Endothelial cell of umbilical vein (primary cell): ENCODE results near the gene SLC5A12. TPM values are rescaled to one million over a fixed set of nuclear protein-coding genes. Genes with fewer than 3 reads are reported as not detected.

Source experiments
- BruUV-seq: library from RNA; stranded (reverse); fragments of 400-500 nt; replicated peaks from 2 replicates; lab custom pipeline; 2021; lab: Mats Ljungman, UMichigan
- CTCF ChIA-PET: fragments of 300-600, 350-600 bp; sonication (Branson Sonifier 250); formaldehyde crosslinking; loops from one replicate; lab custom pipeline; 2021; ENCODE audit warnings: antibody characterized with exemption, inconsistent platforms; lab: Charles Lee
- POLR2A ChIA-PET: fragments of 300-600, 350-600 bp; sonication (Branson Sonifier 250); formaldehyde crosslinking; loops from one replicate; lab custom pipeline; 2021; ENCODE audit warnings: antibody characterized with exemption, inconsistent platforms; lab: Charles Lee
- DNase-seq: peaks from one replicate; pipeline ENCODE4 v3.0.0-alpha.2; 2011; ENCODE audit warnings: low read depth, low spot score
- FAIRE-seq: peaks from 2 replicates; lab custom pipeline; 2011; peaks lifted over from hg19 to GRCh38; lab: Jason Lieb, UNC
- H2AFZ ChIP-seq: 2 replicates; pipeline ENCODE4 v1.6.0; 2012; ENCODE audit warnings: low read depth, low read length, control low read depth, inconsistent platforms
- H3K27ac ChIP-seq: 2 replicates; pipeline ENCODE4 v1.5.1; 2011; ENCODE audit warnings: low read depth, mild to moderate bottlenecking, control low read depth, low read length, moderate library complexity; ENCODE audit not compliant: insufficient read depth
- H3K27me3 ChIP-seq, 2 experiments: 2 replicates each; pipeline versions ENCODE4 v1.6.0 to v1.6.1; 2011; ENCODE audit warnings: low read length in 2 of 2, mixed read lengths in 1 of 2; ENCODE audit not compliant: control insufficient read depth in 2 of 2, insufficient read depth in 2 of 2
- H3K36me3 ChIP-seq, 2 experiments: 2 replicates in 1 of 2; 3 replicates in 1 of 2; pipeline ENCODE4 v1.5.1; 2011; ENCODE audit warnings: low read length in 2 of 2, mild to moderate bottlenecking in 1 of 2, moderate library complexity in 1 of 2; ENCODE audit not compliant: control insufficient read depth in 2 of 2, insufficient read depth in 2 of 2; ENCODE audit errors: extremely low read depth in 1 of 2
- H3K4me1 ChIP-seq: 3 replicates; pipeline ENCODE4 v1.5.1; 2011; ENCODE audit warnings: mild to moderate bottlenecking, low read length; ENCODE audit not compliant: control insufficient read depth, insufficient read depth; ENCODE audit errors: extremely low read depth
- H3K4me2 ChIP-seq: 2 replicates; pipeline ENCODE4 v1.6.1; 2011; ENCODE audit warnings: low read length, control low read depth, mixed read lengths; ENCODE audit not compliant: insufficient read depth
- H3K4me3 ChIP-seq, 3 experiments: fragments of 200-600 bp in 1 of 3; sonication (generic), shearing (Covaris generic) in 1 of 3; replicated peaks in 1 of 3; 2 replicates each; pipeline ENCODE4 v1.5.1; 2011 to 2016; ENCODE audit warnings: control low read depth in 3 of 3, low read length in 3 of 3, mild to moderate bottlenecking in 2 of 3, inconsistent platforms in 1 of 3, low read depth in 1 of 3, moderate library complexity in 1 of 3; ENCODE audit not compliant: insufficient read depth in 1 of 3
- H3K79me2 ChIP-seq: 2 replicates; pipeline ENCODE4 v1.6.0; 2012; ENCODE audit warnings: low read length, inconsistent platforms; ENCODE audit not compliant: control insufficient read depth, insufficient read depth
- H3K9ac ChIP-seq: replicated peaks from 2 replicates; pipeline ENCODE3; 2011; ENCODE audit warnings: low read length, control low read depth; ENCODE audit not compliant: insufficient read depth; ENCODE audit errors: extremely low read depth
- H3K9me1 ChIP-seq: replicated peaks from 3 replicates; pipeline ENCODE4 v1.6.0; 2011; ENCODE audit warnings: mild to moderate bottlenecking, low read length; ENCODE audit not compliant: control insufficient read depth, insufficient read depth; ENCODE audit errors: extremely low read depth
- H3K9me3 ChIP-seq: replicated peaks from 2 replicates; pipeline ENCODE4 v1.5.1; 2012; ENCODE audit warnings: low read length, inconsistent platforms; ENCODE audit not compliant: control insufficient read depth, insufficient read depth
- H4K20me1 ChIP-seq: replicated peaks from 2 replicates; pipeline ENCODE3; 2011; ENCODE audit warnings: mild to moderate bottlenecking, low read length; ENCODE audit not compliant: control insufficient read depth, insufficient read depth; ENCODE audit errors: extremely low read depth
- CTCF ChIP-seq, 2 donors: IDR thresholded peaks; 1 replicate in 1 of 2; 2 replicates in 1 of 2; pipeline ENCODE4 v1.5.1; 2011; ENCODE audit warnings: low read length in 2 of 2, mild to moderate bottlenecking in 2 of 2, moderate library complexity in 2 of 2, control low read depth in 1 of 2, inconsistent platforms in 1 of 2, low read depth in 1 of 2; ENCODE audit not compliant: insufficient read depth in 1 of 2; ENCODE audit errors: extremely low read depth in 1 of 2
- EZH2 ChIP-seq: IDR thresholded peaks from 2 replicates; pipeline ENCODE4 v1.6.1; 2012; ENCODE audit warnings: borderline replicate concordance, low read depth, mild to moderate bottlenecking, moderate library complexity, low read length, inconsistent platforms; ENCODE audit not compliant: severe bottlenecking
- FOS ChIP-seq: IDR thresholded peaks from 2 replicates; pipeline ENCODE4 v1.6.1; 2011; ENCODE audit warnings: mild to moderate bottlenecking, low read length, moderate library complexity, borderline replicate concordance; ENCODE audit not compliant: insufficient read depth
- GATA2 ChIP-seq: IDR thresholded peaks from 2 replicates; pipeline ENCODE4 v1.7.0; 2011; ENCODE audit warnings: low read depth, mild to moderate bottlenecking, moderate library complexity, mixed read lengths, low read length; ENCODE audit not compliant: insufficient read length, insufficient read depth
- JUN ChIP-seq: IDR thresholded peaks from 2 replicates; pipeline ENCODE4 v1.6.1; 2011; ENCODE audit warnings: borderline replicate concordance, low read depth; ENCODE audit not compliant: insufficient read length, insufficient read depth
- MAX ChIP-seq: IDR thresholded peaks from 2 replicates; pipeline ENCODE4 v1.6.1; 2011; ENCODE audit not compliant: insufficient read depth, insufficient read length
- MYC ChIP-seq: IDR thresholded peaks from one replicate; pipeline ENCODE4 v1.6.1; 2011; ENCODE audit warnings: mild to moderate bottlenecking, low read depth, low read length
- POLR2A ChIP-seq: IDR thresholded peaks from 2 replicates; pipeline ENCODE4 v1.6.1; 2012; ENCODE audit warnings: low read depth, mild to moderate bottlenecking, control low read depth, low read length
- POLR2AphosphoS5 ChIP-seq: IDR thresholded peaks from 2 replicates; pipeline ENCODE4 v1.6.1; 2012; ENCODE audit warnings: low read depth, mild to moderate bottlenecking, control low read depth, low read length, moderate library complexity; ENCODE audit not compliant: insufficient read depth
- dilution Hi-C: fragments of 300-500 bp; cut with MboI; formaldehyde crosslinking; loops from one replicate; pipeline ENCODE4 v1.15.0; 2019; ENCODE audit warnings: low sequenced_read_pairs; ENCODE audit not compliant: extremely low pct_ligation_motif_present
- intact Hi-C: fragments of 100-400 bp; cut with micrococcal nuclease; formaldehyde crosslinking; loops from one replicate; pipeline ENCODE4 v1.10.0; 2022
- polyA plus RNA-seq, 4 experiments: library from polyadenylated mRNA; depleted of rRNA in 3 of 4; stranded (reverse) in 3 of 4; unstranded in 1 of 4; fragments of >200 nt; gene quantifications; 2 replicates each; pipeline versions ENCODE4 v1.2.1 to v1.2.3, GENCODE V29; 2011 to 2012; ENCODE audit warnings: missing spikeins in 1 of 4
- total RNA-seq: library from RNA; stranded (reverse); gene quantifications from 2 replicates; pipeline ENCODE4 v1.2.3, GENCODE V29; 2021

The SLC5A12 gene
- total and polyA plus RNA-seq, 2 donors (not counting 3 experiments of a cell fraction or from before 2014, with no cell fraction given): not detected

- Histone ChIP-seq H3K36me3 (no peaks in the 10 kb centered on the region), H3K4me2 (no peak overlapping the region), H4K20me1 (no peaks in the 10 kb centered on the region), H3K79me2 (no peaks in the 10 kb centered on the region), H3K4me1 (no peaks in the 10 kb centered on the region), H3K27ac (no peak overlapping the region), H3K4me3 (no peak overlapping the region), H2AFZ (no peak overlapping the region), H3K9ac (no peak overlapping the region), H3K9me3 (no peaks in the 10 kb centered on the region), H3K27me3 (no peaks in the 10 kb centered on the region), H3K9me1 (no peaks in the 10 kb centered on the region)
- dilution Hi-C loops: no loop called here
- ChIA-PET CTCF (no interaction called here), POLR2A (no interaction called here)
- intact Hi-C loops: no loop called here
- DNase-seq (no peak), FAIRE-seq (no peak)
- BruUV-seq: no TSS peak
- TF ChIP-seq FOS (no peak), GATA2 (no peak), MYC (no peak), MAX (no peak), POLR2A (no peak), EZH2 (no peak)
Observed at GRCh38 chr11:26677566-26677965, 44.3 kb downstream of the SLC5A12 start.

GRCh38 chr11:26676641-26677040 lies 45.2 kb downstream of the SLC5A12 start:
- H3K36me3 ChIP-seq: no peaks in the 10 kb centered on the region
- POLR2A ChIA-PET: no interaction called here
- TF ChIP-seq POLR2A (no peak), MYC (no peak), GATA2 (no peak), MAX (no peak), POLR2AphosphoS5 (no peak), JUN (no peak), CTCF (IDR thresholded peaks at IDR 0.05; ENCODE audit: extremely low read depth in 1 of 2, insufficient read depth in 1 of 2, low read depth in 1 of 2, low read length in 2 of 2) (no peak), FOS (no peak), EZH2 (no peak)
- no peaks in the 10 kb centered on the region for H3K79me2 ChIP-seq
- no peak overlapping the region for H3K9ac ChIP-seq
- DNase-seq (no peak), FAIRE-seq (no peak)
- H3K4me3 ChIP-seq: no peak overlapping the region
- no peak overlapping the region for H2AFZ ChIP-seq
- dilution Hi-C loops (no loop called here), intact Hi-C loops (no loop called here)
- no peaks in the 10 kb centered on the region for H3K27me3 ChIP-seq
- no peaks in the 10 kb centered on the region for H4K20me1 ChIP-seq
- H3K9me1 ChIP-seq: no peaks in the 10 kb centered on the region
- BruUV-seq: no TSS peak
- no peaks in the 10 kb centered on the region for H3K9me3 ChIP-seq
- H3K27ac ChIP-seq: no peak overlapping the region
- H3K4me2 ChIP-seq: no peak overlapping the region
- CTCF ChIA-PET: no interaction called here
- H3K4me1 ChIP-seq: no peaks in the 10 kb centered on the region
